WERI-Rb-1 (cell line): Measurements from ENCODE around the gene TOMM40.

Experiments
- DNase-seq: peaks from one replicate; pipeline ENCODE4 v3.0.0-alpha.2; 2020
- H3K27ac ChIP-seq: fragments of 250-450 bp; sonication (Bioruptor Pico); 2 replicates; pipeline ENCODE4 v1.5.1; 2020; ENCODE audit warnings: mild to moderate bottlenecking, moderate library complexity
- H3K27me3 ChIP-seq: fragments of 250-450 bp; sonication (Bioruptor Pico); 2 replicates; pipeline ENCODE4 v1.5.1; 2021; ENCODE audit warnings: mild to moderate bottlenecking, low read depth, moderate library complexity; ENCODE audit not compliant: insufficient read depth, severe bottlenecking
- H3K36me3 ChIP-seq: fragments of 250-450 bp; sonication (Bioruptor Pico); 2 replicates; pipeline ENCODE4 v1.5.1; 2020; ENCODE audit warnings: mild to moderate bottlenecking, moderate library complexity
- H3K4me3 ChIP-seq: 2 replicates; pipeline ENCODE4 v1.5.1; 2011; ENCODE audit warnings: low read depth, mild to moderate bottlenecking, control low read depth, low read length
- H3K9me3 ChIP-seq: fragments of 250-450 bp; sonication (Bioruptor Pico); 2 replicates; pipeline ENCODE4 v1.5.1; 2021; ENCODE audit warnings: mild to moderate bottlenecking, moderate library complexity; ENCODE audit not compliant: severe bottlenecking
- CTCF ChIP-seq: IDR thresholded peaks from 2 replicates; pipeline ENCODE4 v1.5.1; 2011; ENCODE audit warnings: low read depth, mild to moderate bottlenecking, control low read depth, inconsistent platforms, low read length

Gene TOMM40

DNA sequence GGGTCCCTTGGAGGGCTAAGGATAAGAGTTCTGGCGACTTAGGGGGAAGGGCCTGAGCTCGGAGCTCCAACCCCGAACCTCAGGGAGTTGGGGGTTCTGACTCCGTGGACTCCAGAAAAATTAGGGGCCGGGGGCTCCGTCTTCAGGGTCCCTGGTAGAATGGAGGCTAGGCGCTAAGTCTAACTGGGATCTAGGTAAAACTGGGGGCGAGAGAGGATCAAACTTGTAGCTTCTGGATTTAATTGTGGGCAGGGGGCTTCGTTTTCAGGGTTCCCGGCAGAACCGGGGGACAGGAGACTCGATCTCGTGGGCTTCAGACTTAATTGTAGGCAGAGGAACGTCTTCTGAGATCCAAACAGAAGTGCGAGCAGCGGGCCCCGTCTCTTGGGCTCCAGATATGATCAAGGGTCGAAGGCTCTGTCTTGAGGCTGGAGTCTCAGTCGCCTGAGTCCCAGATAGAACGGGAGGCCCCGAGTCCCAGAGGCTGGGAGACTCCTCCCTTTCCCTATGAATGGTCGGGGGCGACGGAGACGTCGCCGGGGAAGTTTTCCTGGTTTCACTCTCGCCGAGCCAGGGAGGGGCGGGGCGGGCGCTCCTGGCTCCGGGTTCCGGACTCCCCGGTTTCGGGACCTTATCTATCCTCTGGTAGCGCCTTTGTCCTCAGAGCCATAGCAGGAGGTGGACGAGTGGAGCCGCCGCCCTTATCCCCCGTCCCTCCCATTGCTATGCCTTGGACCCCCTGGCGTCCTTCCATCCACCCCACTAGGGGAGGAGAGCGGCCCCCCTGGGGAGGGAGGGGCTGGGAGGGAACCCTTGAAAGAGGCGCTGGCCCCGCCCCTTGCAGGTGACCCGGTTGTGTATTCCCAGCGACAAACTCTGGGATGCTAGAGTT is 43.7 kb upstream of the TOMM40 start:
- no peaks in the 10 kb centered on the region for H3K27me3 ChIP-seq
- no peaks in the 10 kb centered on the region for H3K9me3 ChIP-seq
- H3K27ac ChIP-seq: peak overlapping the region; percentile 96
- DNase-seq: peak; percentile 77
- 0 out of 2 replicates have a peak, but pooled peaks cover 3% of the 10 kb centered on the region for H3K36me3 ChIP-seq
- H3K4me3 ChIP-seq: peak overlapping the region; percentile 94
- no peak for TF ChIP-seq CTCF

DNA sequence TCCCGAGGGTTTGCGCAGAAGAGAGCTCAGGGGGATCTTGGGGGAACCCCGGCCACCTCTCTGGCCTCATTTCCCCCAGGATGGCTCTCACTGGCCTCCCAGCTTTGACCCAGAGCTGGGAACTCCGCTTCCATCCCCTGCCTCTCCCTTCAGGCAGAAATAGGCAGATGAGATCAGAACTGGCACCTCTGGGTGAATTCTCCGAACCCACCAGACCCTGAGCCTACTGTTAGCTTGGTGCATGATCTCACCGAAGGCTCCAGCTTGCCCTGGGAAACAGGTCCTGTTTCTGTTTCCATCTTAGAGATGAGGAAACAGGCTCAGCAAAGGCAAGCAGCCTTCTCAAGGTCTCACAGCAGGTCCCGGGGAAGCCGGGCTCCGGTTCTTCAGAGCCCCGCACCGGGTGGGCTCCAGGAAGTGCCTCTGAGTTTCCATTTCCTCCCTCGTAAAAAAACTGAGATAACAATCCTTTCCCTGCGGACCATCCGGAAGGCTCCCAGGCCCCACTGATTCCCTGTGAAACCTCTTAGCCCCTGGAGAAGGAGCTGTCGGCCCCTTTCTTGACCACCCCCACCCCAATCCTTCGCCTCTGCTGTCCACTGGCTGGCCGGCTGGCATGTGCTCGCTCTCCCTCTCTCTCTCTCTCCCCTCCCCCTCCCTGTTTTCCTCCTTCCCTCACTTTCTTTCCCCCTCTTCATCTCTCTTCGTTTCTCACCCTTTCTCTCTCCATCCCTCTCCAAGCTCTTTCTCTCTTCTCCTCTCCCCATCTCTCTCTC is 42.8 kb upstream of the TOMM40 start:
- Histone ChIP-seq H3K27ac (peak overlapping the region; percentile 96), H3K27me3 (no peaks in the 10 kb centered on the region), H3K4me3 (peak overlapping the region; percentile 94), H3K36me3 (0 out of 2 replicates have a peak, but pooled peaks cover 3% of the 10 kb centered on the region), H3K9me3 (no peaks in the 10 kb centered on the region)
- no peak for TF ChIP-seq CTCF
- DNase-seq: peak; percentile 57

DNA sequence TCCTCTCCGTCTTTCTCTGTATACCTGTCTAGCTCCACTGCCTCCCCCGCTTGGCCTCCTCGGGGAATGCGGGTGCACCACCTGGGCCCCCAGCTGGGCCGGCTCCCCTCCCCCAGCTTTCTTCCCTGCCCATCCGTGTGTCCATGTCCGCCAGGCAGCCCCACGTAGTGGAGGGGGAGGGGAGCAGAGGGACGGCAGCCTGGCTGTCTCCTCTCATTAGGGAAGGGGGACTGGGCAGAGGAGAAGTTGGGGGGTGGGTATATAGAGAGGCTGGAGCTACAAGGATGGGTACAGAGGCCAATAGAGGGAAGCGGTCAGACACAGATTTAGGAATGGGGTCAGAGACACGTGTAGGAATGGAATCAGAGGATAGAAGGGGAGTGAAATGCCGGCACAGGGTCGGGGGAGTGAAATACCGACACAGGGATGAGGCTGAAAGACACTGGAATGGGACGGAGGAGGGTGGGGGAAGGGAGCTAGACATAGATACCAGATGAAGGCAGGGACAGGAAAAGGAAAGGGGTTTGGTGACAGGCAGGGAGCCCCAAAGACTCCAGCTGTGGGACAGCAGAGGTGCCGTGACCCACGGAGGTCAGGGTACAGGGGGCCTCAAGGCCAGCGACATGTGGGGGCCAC is 42.1 kb upstream of the TOMM40 start:
- Histone ChIP-seq H3K27me3 (no peaks in the 10 kb centered on the region), H3K4me3 (peak overlapping the region; percentile 94), H3K36me3 (peaks cover 9% of the 10 kb centered on the region), H3K9me3 (no peaks in the 10 kb centered on the region), H3K27ac (peak overlapping the region; percentile 96)
- DNase-seq: peak; percentile 77
- no peak for TF ChIP-seq CTCF

DNA sequence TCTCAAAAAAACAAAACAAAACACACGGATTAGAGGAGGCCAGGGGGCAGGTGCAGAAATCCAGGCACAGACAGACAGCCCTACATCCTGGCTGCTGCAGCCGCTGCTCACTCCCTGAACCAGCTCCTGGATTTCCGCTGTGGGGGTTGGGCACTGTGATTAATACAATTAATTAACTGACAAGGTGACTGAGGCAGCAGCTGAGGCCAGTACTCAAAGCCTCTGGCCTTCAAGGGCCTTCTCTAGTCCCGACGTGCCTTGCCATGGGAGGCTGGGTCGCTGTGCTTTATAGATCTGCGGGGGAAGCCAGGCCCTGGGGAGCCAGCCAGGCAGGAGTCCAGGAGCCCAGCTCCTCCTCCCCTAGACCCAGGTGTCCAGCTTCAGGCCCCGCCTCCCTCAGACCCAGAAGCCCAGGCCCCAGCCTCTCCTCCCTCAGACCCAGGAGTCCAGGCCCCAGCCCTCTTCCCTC is 40.4 kb upstream of the TOMM40 start:
- no peaks in the 10 kb centered on the region for H3K9me3 ChIP-seq
- H3K27ac ChIP-seq: peak overlapping the region; percentile 96
- peak; percentile 72 for DNase-seq
- peaks cover 15% of the 10 kb centered on the region for H3K36me3 ChIP-seq
- no peaks in the 10 kb centered on the region for H3K27me3 ChIP-seq
- H3K4me3 ChIP-seq: no peak overlapping the region
- no peak for TF ChIP-seq CTCF

GRCh38 chr19:44851427-44851826 is 39.6 kb upstream of the TOMM40 start:
- Histone ChIP-seq H3K4me3 (no peak overlapping the region), H3K36me3 (peaks cover 18% of the 10 kb centered on the region), H3K9me3 (no peaks in the 10 kb centered on the region), H3K27ac (peak overlapping the region; percentile 96), H3K27me3 (no peaks in the 10 kb centered on the region)
- no peak for TF ChIP-seq CTCF
- no peak for DNase-seq
